ENCODE results near the gene KCNJ5. TPM values are rescaled to one million over a fixed set of nuclear protein-coding genes. Genes with fewer than 3 reads are reported as not detected.

The KCNJ5 gene
- 0.03 to 0.15 TPM in 2 of 5 replicates, not detected in the others for total RNA-seq (2022; extraction: Qiagen RNA extraction; ENCODE audit: low read depth)

DNA sequence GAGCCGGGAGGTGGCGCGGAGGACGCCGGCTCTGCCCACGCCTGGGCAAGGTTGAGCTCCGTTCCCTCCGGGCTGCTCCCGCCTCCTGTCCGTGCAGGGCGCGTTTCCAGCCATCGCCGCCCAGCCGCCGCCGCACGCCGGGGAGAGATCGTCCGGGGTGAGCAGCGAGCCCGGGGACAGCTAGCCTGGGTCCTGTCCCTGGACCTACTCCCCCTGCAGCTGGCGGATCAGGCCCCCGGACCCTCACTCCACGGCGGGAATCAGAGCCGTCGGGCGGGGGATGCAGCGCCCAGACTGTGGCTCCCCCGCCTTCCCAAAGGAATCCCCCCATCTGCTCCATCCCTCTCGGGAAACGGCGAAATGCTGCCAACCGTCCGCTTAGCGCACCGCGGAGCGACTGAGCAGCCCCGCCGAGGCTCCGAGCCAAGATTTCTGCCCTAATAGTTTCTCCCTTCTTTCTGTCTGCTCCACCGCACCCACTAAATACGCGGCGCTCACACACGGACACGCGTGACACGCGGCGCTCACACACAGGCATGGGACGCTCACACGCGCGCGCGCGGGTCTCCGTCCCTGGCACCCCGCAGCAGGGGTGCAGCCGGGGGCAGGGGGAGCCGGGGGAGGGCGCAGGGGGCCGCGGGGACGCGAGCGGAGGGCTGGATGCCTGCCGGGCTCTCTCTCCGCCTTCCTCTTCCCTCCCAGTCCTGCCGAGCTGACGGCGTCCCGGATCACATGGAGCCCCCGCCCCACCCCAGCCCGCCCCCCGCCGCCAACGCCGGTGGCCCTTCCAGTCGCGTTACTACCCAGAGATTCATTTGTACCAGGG is at the start of gene KCNJ5:
KCNJ5 (plus strand) TSS at position 814 of the 826 bp plus-strand sequence. CDS start 19,918 bp downstream, outside the sequence.

GRCh38 chr11:128867277-128867676 is 23.9 kb upstream of the KCNJ5 start, which contains the start of gene KCNJ1:
Gene KCNJ1 (minus strand): TSS chr11:128867296. CDS start chr11:128840243, 27,053 bp downstream.

GRCh38 chr11:128942817-128943427 is 51.8 kb downstream of the KCNJ5 start, which contains the start of gene TP53AIP1:
Gene TP53AIP1 (minus strand): TSS chr11:128942871. CDS start chr11:128937818, 5,053 bp downstream.

Other genes starting within 250 kb of the KCNJ5 start
- gene FLI1, start 197.3 kb upstream of the KCNJ5 start, total RNA-seq (2022; extraction: Qiagen RNA extraction; ENCODE audit: low read depth): 0.24 to 0.44 TPM (median 0.31 TPM) in 5 replicates
- not detected in 5 replicates for gene KCNJ1, start 24.1 kb upstream of the KCNJ5 start, total RNA-seq (2022; extraction: Qiagen RNA extraction; ENCODE audit: low read depth)
- 0.14 to 0.20 TPM in 2 of 5 replicates, not detected in the others for gene TP53AIP1, start 51.5 kb downstream of the KCNJ5 start, total RNA-seq (2022; extraction: Qiagen RNA extraction; ENCODE audit: low read depth)